DOHH2 (cell line): ENCODE data around the gene SCT.
"Not testable (repeated sequence)": the region's sequence is repeated elsewhere in the genome, so short reads cannot be mapped to it uniquely, and the experiment has no call there.

Experiments used
- H3F3A ChIP-seq: fragments of 200-600 bp; sonication (generic), shearing (Covaris generic); 2 replicates; pipeline ENCODE4 v1.6.0; 2016; ENCODE audit warnings: antibody characterized with exemption, mild to moderate bottlenecking; ENCODE audit not compliant: control insufficient read depth, insufficient read depth
- H3K27ac ChIP-seq: fragments of 200-600 bp; sonication (generic); 2 replicates; pipeline ENCODE4 v1.5.1; 2014; ENCODE audit warnings: low read depth, mild to moderate bottlenecking, low read length, moderate library complexity
- H3K27me3 ChIP-seq: fragments of 200-600 bp; sonication (generic); 2 replicates; pipeline ENCODE4 v1.6.1; 2014; ENCODE audit warnings: mild to moderate bottlenecking, low read length, mixed read lengths; ENCODE audit not compliant: control insufficient read depth
- H3K36me3 ChIP-seq: fragments of 200-600 bp; sonication (generic); 2 replicates; pipeline ENCODE4 v1.6.1; 2014; ENCODE audit warnings: mild to moderate bottlenecking, low read length, moderate library complexity, mixed read lengths; ENCODE audit not compliant: control insufficient read depth
- H3K4me1 ChIP-seq: fragments of 200-600 bp; sonication (generic); 2 replicates; pipeline ENCODE4 v1.6.1; 2014; ENCODE audit warnings: mild to moderate bottlenecking, low read length, mixed read lengths; ENCODE audit not compliant: control insufficient read depth
- H3K4me2 ChIP-seq: fragments of 200-600 bp; sonication (generic); 2 replicates; pipeline ENCODE4 v1.6.0; 2014; ENCODE audit warnings: mild to moderate bottlenecking, low read length, moderate library complexity
- H3K4me3 ChIP-seq: fragments of 200-600 bp; sonication (generic); 2 replicates; pipeline ENCODE4 v1.5.1; 2014; ENCODE audit warnings: mild to moderate bottlenecking, low read length, mixed read lengths
- H3K79me2 ChIP-seq: fragments of 200-600 bp; sonication (generic); 2 replicates; pipeline ENCODE4 v1.6.1; 2014; ENCODE audit warnings: mild to moderate bottlenecking, low read length, mixed read lengths; ENCODE audit not compliant: control insufficient read depth
- H3K9me2 ChIP-seq: fragments of 200-600 bp; sonication (generic); replicated peaks from 2 replicates; pipeline ENCODE4 v1.6.1; 2014; ENCODE audit warnings: mild to moderate bottlenecking, low read length, mixed read lengths; ENCODE audit not compliant: control insufficient read depth
- H3K9me3 ChIP-seq: fragments of 200-600 bp; sonication (generic); 2 replicates; pipeline ENCODE4 v1.6.1; 2014; ENCODE audit warnings: antibody characterized with exemption, low read length, mixed read lengths; ENCODE audit not compliant: control insufficient read depth, insufficient read depth
- H4K20me1 ChIP-seq: fragments of 200-600 bp; sonication (generic); 2 replicates; pipeline ENCODE4 v1.6.0; 2014; ENCODE audit warnings: low read depth, mild to moderate bottlenecking, antibody characterized with exemption, low read length, moderate library complexity; ENCODE audit not compliant: control insufficient read depth, insufficient read depth
- CTCF ChIP-seq: fragments of 200-600 bp; sonication (generic); IDR thresholded peaks from one replicate; pipeline ENCODE4 v1.5.1; 2014; ENCODE audit warnings: antibody characterized with exemption, mild to moderate bottlenecking, low read depth, low read length; ENCODE audit not compliant: poor library complexity, severe bottlenecking
- EZH2phosphoT487 ChIP-seq: fragments of 200-600 bp; sonication (generic); IDR thresholded peaks from 2 replicates; pipeline ENCODE4 v1.6.1; 2017; ENCODE audit warnings: borderline replicate concordance, mild to moderate bottlenecking, antibody characterized with exemption, low read length, moderate library complexity, mixed read lengths

SCT gene

DNA sequence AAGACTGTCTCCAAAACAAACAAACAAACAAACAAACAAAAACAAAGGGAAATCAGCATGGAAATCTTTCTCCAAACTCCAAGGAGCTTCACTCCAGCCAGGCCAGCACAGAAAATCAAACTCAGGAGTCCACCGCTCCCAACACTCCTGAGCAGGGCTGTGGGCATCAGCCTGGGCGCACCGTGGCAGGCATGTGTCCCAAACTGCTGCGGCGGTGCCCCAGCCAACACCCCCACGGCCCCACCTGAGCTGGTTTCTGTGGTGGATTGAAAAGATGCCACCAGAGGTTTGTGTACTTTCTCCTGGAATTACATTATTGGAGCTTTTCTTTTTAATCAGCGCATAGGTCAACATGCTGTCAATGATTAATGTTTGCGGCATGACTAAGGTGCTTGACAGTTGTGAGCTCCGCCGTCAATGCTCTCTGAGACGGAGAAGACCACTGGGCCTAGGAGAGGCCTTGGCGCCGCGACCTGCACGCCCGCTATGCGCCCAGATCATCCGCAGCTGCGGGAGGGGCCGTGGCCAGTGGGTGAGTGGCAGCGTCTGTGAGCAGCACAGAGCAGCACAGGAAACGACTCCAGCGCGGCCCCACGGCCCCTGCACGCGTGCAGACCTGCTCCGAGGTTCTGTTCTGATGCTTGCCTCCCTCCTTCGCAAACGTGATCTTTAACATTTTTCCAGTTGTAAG lies 28.2 kb upstream of the SCT start:
- TF ChIP-seq CTCF: no peak
- TF ChIP-seq EZH2phosphoT487: no peak
- H4K20me1 ChIP-seq: no peaks in the 10 kb centered on the region
- H3K4me3 ChIP-seq: no peak overlapping the region
- H3K9me3 ChIP-seq: no peaks in the 10 kb centered on the region
- H3K4me2 ChIP-seq: no peak overlapping the region
- H3K27me3 ChIP-seq: no peaks in the 10 kb centered on the region
- H3K79me2 ChIP-seq: no peaks in the 10 kb centered on the region
- H3F3A ChIP-seq: no peaks in the 10 kb centered on the region
- H3K9me2 ChIP-seq: no peaks in the 10 kb centered on the region
- no peaks in the 10 kb centered on the region; the same call in 1 of the 2 replicates for H3K36me3 ChIP-seq
- no peaks in the 10 kb centered on the region for H3K4me1 ChIP-seq
- H3K27ac ChIP-seq: no peak overlapping the region

DNA sequence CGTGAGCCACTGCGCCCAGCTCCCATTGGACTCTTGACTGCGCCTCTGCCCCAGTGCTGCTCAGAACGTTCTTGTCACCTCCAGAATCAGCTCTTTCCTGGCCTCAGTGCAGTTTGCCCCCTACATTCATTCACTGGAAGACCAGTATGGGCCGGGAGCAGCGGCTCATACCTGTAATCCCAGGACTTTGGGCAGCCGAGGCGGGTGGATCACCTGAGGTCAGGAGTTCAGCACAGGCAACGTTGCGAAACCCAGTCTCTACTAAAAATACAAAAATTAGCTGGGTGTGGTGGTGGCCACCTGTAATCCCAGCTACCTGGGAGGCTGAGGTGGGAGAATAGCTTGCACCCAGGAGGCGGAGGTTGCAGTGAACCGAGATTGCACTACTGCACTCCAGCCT lies 27.5 kb upstream of the SCT start:
- not testable (repeated sequence) for H3K79me2 ChIP-seq, H3K9me3 ChIP-seq, H3K4me3 ChIP-seq, H3K9me2 ChIP-seq, H3K4me2 ChIP-seq, H3F3A ChIP-seq, H3K27ac ChIP-seq, H3K36me3 ChIP-seq, H3K4me1 ChIP-seq, H3K27me3 ChIP-seq, H4K20me1 ChIP-seq

GRCh38 chr11:653837-654236 lies 26.9 kb upstream of the SCT start:
- Histone ChIP-seq H3F3A (no peaks in the 10 kb centered on the region), H3K9me2 (no peaks in the 10 kb centered on the region), H3K9me3 (no peaks in the 10 kb centered on the region), H3K36me3 (no peaks in the 10 kb centered on the region), H3K4me2 (no peak overlapping the region), H3K27ac (no peak overlapping the region), H4K20me1 (no peaks in the 10 kb centered on the region), H3K79me2 (no peaks in the 10 kb centered on the region), H3K4me1 (no peaks in the 10 kb centered on the region), H3K27me3 (no peaks in the 10 kb centered on the region), H3K4me3 (no peak overlapping the region)
- TF ChIP-seq CTCF: no peak
- TF ChIP-seq EZH2phosphoT487: no peak

- H3K4me2 ChIP-seq, H3K9me2 ChIP-seq, H3K27me3 ChIP-seq, H3K4me3 ChIP-seq, H3K4me1 ChIP-seq, H3K36me3 ChIP-seq, H3K79me2 ChIP-seq, H4K20me1 ChIP-seq, H3K27ac ChIP-seq, H3F3A ChIP-seq, H3K9me3 ChIP-seq: not testable (repeated sequence)
Observed at GRCh38 chr11:653136-653535, 26.2 kb upstream of the SCT start.
